Measurements from ENCODE around the gene KCNQ4.

KCNQ4 gene

GRCh38 chr1:40868051-40868723 lies 84.6 kb downstream of the KCNQ4 start:
- DNase-seq: no peak

- DNase-seq: no peak
These were observed 86.6 kb downstream of the KCNQ4 start for GRCh38 chr1:40870135-40870728.

- no peak for DNase-seq
These were observed 88.7 kb downstream of the KCNQ4 start for GRCh38 chr1:40872276-40872675.

- no peak for DNase-seq
These were observed 90.4 kb downstream of the KCNQ4 start for GRCh38 chr1:40873863-40874472.

GRCh38 chr1:40876436-40876761 lies 92.8 kb downstream of the KCNQ4 start:
- no peak for DNase-seq

- no peak for DNase-seq
These were observed 93.3 kb downstream of the KCNQ4 start for GRCh38 chr1:40876891-40877290.

GRCh38 chr1:40877698-40878097 lies 94.1 kb downstream of the KCNQ4 start:
- DNase-seq: no peak

- no peak for DNase-seq
These were observed 95.3 kb downstream of the KCNQ4 start for GRCh38 chr1:40878906-40879305.

- no peak for DNase-seq
These were observed 96.0 kb downstream of the KCNQ4 start for GRCh38 chr1:40879482-40880175.

- no peak for DNase-seq
These were observed 97.4 kb downstream of the KCNQ4 start for GRCh38 chr1:40880813-40881549.

- no peak for DNase-seq
These were observed 100.6 kb downstream of the KCNQ4 start for GRCh38 chr1:40884055-40884795.

GRCh38 chr1:40886318-40887011 lies 102.9 kb downstream of the KCNQ4 start:
- no peak for DNase-seq

- no peak for DNase-seq
These were observed 103.4 kb downstream of the KCNQ4 start for GRCh38 chr1:40887012-40887378.

- no peak for DNase-seq
These were observed 104.1 kb downstream of the KCNQ4 start for GRCh38 chr1:40887652-40888051.
